ENCODE measurements around the gene WDR45B.

WDR45B gene

GRCh38 chr17:82629748-82630147 is 18.5 kb downstream of the WDR45B start:
- DNase-seq (ENCODE audit: low spot score) = no peak

GRCh38 chr17:82627405-82627804 is 20.8 kb downstream of the WDR45B start:
- no peak for DNase-seq (ENCODE audit: low spot score)

GRCh38 chr17:82623707-82624106 is 24.5 kb downstream of the WDR45B start:
- DNase-seq (ENCODE audit: low spot score) = no peak

- DNase-seq (ENCODE audit: low spot score) = no peak
These were observed 28.6 kb downstream of the WDR45B start for GRCh38 chr17:82619641-82620040.

GRCh38 chr17:82619211-82619610 is 29.0 kb downstream of the WDR45B start:
- no peak for DNase-seq (ENCODE audit: low spot score)

GRCh38 chr17:82616021-82616711 is 32.1 kb downstream of the WDR45B start:
- no peak for DNase-seq (ENCODE audit: low spot score)

GRCh38 chr17:82615084-82616020 is 32.9 kb downstream of the WDR45B start:
- DNase-seq (ENCODE audit: low spot score) = no peak

- no peak for DNase-seq (ENCODE audit: low spot score)
These were observed 34.1 kb downstream of the WDR45B start for GRCh38 chr17:82614095-82614631.

- no peak for DNase-seq (ENCODE audit: low spot score)
These were observed 34.8 kb downstream of the WDR45B start for GRCh38 chr17:82613283-82614094.

- DNase-seq (ENCODE audit: low spot score) = no peak
These were observed 36.8 kb downstream of the WDR45B start for GRCh38 chr17:82611140-82612058.

GRCh38 chr17:82609655-82610054 is 38.6 kb downstream of the WDR45B start:
- no peak for DNase-seq (ENCODE audit: low spot score)

- no peak for DNase-seq (ENCODE audit: low spot score)
These were observed 39.4 kb downstream of the WDR45B start for GRCh38 chr17:82608816-82609215.

GRCh38 chr17:82605939-82606600 is 42.2 kb downstream of the WDR45B start:
- no peak for DNase-seq (ENCODE audit: low spot score)

GRCh38 chr17:82604532-82604931 is 43.7 kb downstream of the WDR45B start:
- no peak for DNase-seq (ENCODE audit: low spot score)

GRCh38 chr17:82603981-82604448 is 44.2 kb downstream of the WDR45B start:
- no peak for DNase-seq (ENCODE audit: low spot score)

- DNase-seq (ENCODE audit: low spot score) = no peak
These were observed 45.1 kb downstream of the WDR45B start for GRCh38 chr17:82602986-82603710.

- no peak for DNase-seq (ENCODE audit: low spot score)
These were observed 45.8 kb downstream of the WDR45B start for GRCh38 chr17:82602487-82602886.

GRCh38 chr17:82601447-82602000 is 46.7 kb downstream of the WDR45B start:
- DNase-seq (ENCODE audit: low spot score) = no peak

- no peak for DNase-seq (ENCODE audit: low spot score)
These were observed 47.4 kb downstream of the WDR45B start for GRCh38 chr17:82600731-82601446.
